H9 (cell line): Measurements from ENCODE around the gene BTD. TPM values are rescaled to one million over a fixed set of nuclear protein-coding genes. Genes with fewer than 3 reads are reported as not detected.

ENCODE experiments used
- DNase-seq: peaks from one replicate; pipeline ENCODE4 v3.0.0-alpha.2; 2017
- H2AFZ ChIP-seq: one replicate; pipeline ENCODE4 v1.6.1; 2013; ENCODE audit warnings: mild to moderate bottlenecking, low read length, control low read depth, moderate library complexity
- H2AK5ac ChIP-seq: 2 replicates; pipeline ENCODE4 v1.6.1; 2013; ENCODE audit warnings: low read length, control low read depth, mixed read lengths; ENCODE audit not compliant: insufficient read length
- H2BK120ac ChIP-seq: one replicate; pipeline ENCODE4 v1.6.1; 2013; ENCODE audit warnings: low read depth, mild to moderate bottlenecking, low read length, control low read depth, inconsistent platforms; ENCODE audit not compliant: poor library complexity, severe bottlenecking
- H2BK12ac ChIP-seq: 2 replicates; pipeline ENCODE4 v1.6.1; 2013; ENCODE audit warnings: low read length, control low read depth, mixed read lengths, low read depth; ENCODE audit not compliant: insufficient read length
- H2BK15ac ChIP-seq: 2 replicates; pipeline ENCODE4 v1.6.1; 2013; ENCODE audit warnings: low read depth, low read length, control low read depth
- H2BK20ac ChIP-seq: one replicate; pipeline ENCODE4 v1.6.1; 2013; ENCODE audit warnings: low read depth, mild to moderate bottlenecking, low read length, control low read depth, inconsistent platforms; ENCODE audit not compliant: poor library complexity, severe bottlenecking
- H2BK5ac ChIP-seq: 2 replicates; pipeline ENCODE4 v1.6.1; 2013; ENCODE audit warnings: low read length, control low read depth, mixed read lengths; ENCODE audit not compliant: insufficient read length
- H3K14ac ChIP-seq: 2 replicates; pipeline ENCODE4 v1.6.1; 2013; ENCODE audit warnings: low read length, control low read depth; ENCODE audit not compliant: insufficient read depth
- H3K18ac ChIP-seq: 2 replicates; pipeline ENCODE4 v1.6.1; 2013; ENCODE audit warnings: low read depth, mild to moderate bottlenecking, mixed read lengths, low read length, control low read depth; ENCODE audit not compliant: insufficient read length
- H3K23ac ChIP-seq: 2 replicates; pipeline ENCODE4 v1.6.1; 2013; ENCODE audit warnings: low read length, control low read depth, mixed read lengths, low read depth; ENCODE audit not compliant: insufficient read length
- H3K23me2 ChIP-seq: 2 replicates; pipeline ENCODE4 v1.6.1; 2013; ENCODE audit warnings: low read depth, mild to moderate bottlenecking, mixed read lengths, low read length, control low read depth; ENCODE audit not compliant: insufficient read length, poor library complexity, severe bottlenecking
- H3K27ac ChIP-seq: 2 replicates; pipeline ENCODE4 v1.5.1; 2013; ENCODE audit warnings: low read length, control low read depth, mixed read lengths, low read depth; ENCODE audit not compliant: insufficient read length
- H3K27me3 ChIP-seq: 2 replicates; pipeline ENCODE4 v1.6.1; 2013; ENCODE audit warnings: low read length, control low read depth, inconsistent platforms; ENCODE audit not compliant: insufficient read depth
- H3K4ac ChIP-seq: 2 replicates; pipeline ENCODE4 v1.6.1; 2013; ENCODE audit warnings: low read depth, mild to moderate bottlenecking, control low read depth, inconsistent platforms, low read length, moderate library complexity
- H3K4me1 ChIP-seq: 2 replicates; pipeline ENCODE4 v1.6.1; 2013; ENCODE audit warnings: low read length, control low read depth, inconsistent platforms; ENCODE audit not compliant: insufficient read depth
- H3K4me2 ChIP-seq: 2 replicates; pipeline ENCODE4 v1.6.1; 2013; ENCODE audit warnings: low read length, control low read depth, mixed read lengths; ENCODE audit not compliant: insufficient read length, insufficient read depth
- H3K56ac ChIP-seq: 2 replicates; pipeline ENCODE4 v1.6.1; 2013; ENCODE audit warnings: low read depth, mild to moderate bottlenecking, mixed read lengths, low read length, control low read depth; ENCODE audit not compliant: insufficient read length
- H3K79me1 ChIP-seq: 2 replicates; pipeline ENCODE4 v1.6.1; 2013; ENCODE audit warnings: low read depth, mild to moderate bottlenecking, moderate library complexity, low read length, control low read depth, inconsistent platforms; ENCODE audit not compliant: insufficient read depth, poor library complexity, severe bottlenecking
- H3K79me2 ChIP-seq: 2 replicates; pipeline ENCODE4 v1.6.1; 2013; ENCODE audit warnings: low read length, control low read depth, inconsistent platforms; ENCODE audit not compliant: insufficient read depth
- H3K9ac ChIP-seq: 2 replicates; pipeline ENCODE4 v1.6.1; 2013; ENCODE audit warnings: low read length, control low read depth, mixed read lengths; ENCODE audit not compliant: insufficient read length; ENCODE audit errors: extremely low read depth
- H3K9me3 ChIP-seq: one replicate; pipeline ENCODE4 v1.6.1; 2013; ENCODE audit warnings: low read depth, low read length, inconsistent platforms; ENCODE audit not compliant: control insufficient read depth
- H3T11ph ChIP-seq: one replicate; pipeline ENCODE4 v1.6.1; 2013; ENCODE audit warnings: mild to moderate bottlenecking, low read length, control low read depth, inconsistent platforms
- H4K20me1 ChIP-seq: one replicate; pipeline ENCODE4 v1.6.1; 2013; ENCODE audit not compliant: control insufficient read depth, insufficient read length, insufficient read depth
- H4K5ac ChIP-seq: 2 replicates; pipeline ENCODE4 v1.6.1; 2013; ENCODE audit warnings: low read depth, mild to moderate bottlenecking, mixed read lengths, low read length, control low read depth; ENCODE audit not compliant: insufficient read length
- H4K8ac ChIP-seq: replicated peaks from 2 replicates; pipeline ENCODE4 v1.6.1; 2013; ENCODE audit warnings: low read length, control low read depth, mixed read lengths, low read depth; ENCODE audit not compliant: insufficient read length
- H4K91ac ChIP-seq: 2 replicates; pipeline ENCODE4 v1.6.1; 2013; ENCODE audit warnings: low read depth, mild to moderate bottlenecking, moderate library complexity, mixed read lengths, low read length, control low read depth; ENCODE audit not compliant: insufficient read length
- H3K27ac Mint-ChIP-seq, 3 experiments: 2 replicates in 2 of 3; 3 replicates in 1 of 3; pipeline ENCODE4 v1.8.0; 2020 to 2021; ENCODE audit warnings: mixed read lengths in 3 of 3, mild to moderate bottlenecking in 1 of 3, moderate library complexity in 1 of 3
- H3K27me3 Mint-ChIP-seq: 2 replicates; pipeline ENCODE4 v1.8.0; 2021; ENCODE audit warnings: low read depth, mild to moderate bottlenecking, moderate library complexity, mixed read lengths
- H3K36me3 Mint-ChIP-seq, 3 experiments: 2 replicates in 2 of 3; 3 replicates in 1 of 3; pipeline ENCODE4 v1.8.0; 2020 to 2021; ENCODE audit warnings: low read depth in 3 of 3, mixed read lengths in 3 of 3; ENCODE audit not compliant: insufficient read depth in 1 of 3
- H3K4me1 Mint-ChIP-seq, 2 experiments: 2 replicates each; pipeline ENCODE4 v1.8.0; 2020; ENCODE audit warnings: mixed read lengths in 2 of 2
- H3K4me3 Mint-ChIP-seq, 2 experiments: 2 replicates in 1 of 2; 3 replicates in 1 of 2; pipeline ENCODE4 v1.8.0; 2020 to 2021; ENCODE audit warnings: mild to moderate bottlenecking in 2 of 2, mixed read lengths in 2 of 2, moderate library complexity in 1 of 2
- H3K9me3 Mint-ChIP-seq, 2 experiments: 2 replicates in 1 of 2; 3 replicates in 1 of 2; pipeline ENCODE4 v1.8.0; 2020; ENCODE audit warnings: mild to moderate bottlenecking in 2 of 2, mixed read lengths in 2 of 2, moderate library complexity in 1 of 2
- CTCF ChIP-seq: fragments of 200-600 bp; sonication (generic); conservative IDR thresholded peaks from 3 replicates; pipeline ENCODE4 v1.8.0; 2021; ENCODE audit warnings: antibody characterized with exemption, mild to moderate bottlenecking
- WGBS: extraction: QIAGEN DNeasy Blood & Tissue Kit; methylation state at CpG from one replicate; pipeline ENCODE4 v1.1.7; 2013; ENCODE audit warnings: missing lambda C conversion rate, low lambda C conversion rate, mixed read lengths; ENCODE audit not compliant: insufficient read length; ENCODE audit errors: extremely low coverage; 5-methylcytosine and 5-hydroxymethylcytosine counted together
- total RNA-seq: library from RNA; stranded (reverse); gene quantifications from 2 replicates; pipeline ENCODE4 v1.2.1, GENCODE V29; 2021

BTD gene
- total RNA-seq, 1 experiment from 2014 or later: 21.5 TPM

- Histone ChIP-seq H3K27me3 (no peaks in the 10 kb centered on the region), H3K27ac (no peak overlapping the region), H2BK120ac (no peak overlapping the region), H3K4ac (no peak overlapping the region), H2BK15ac (no peak overlapping the region), H3K4me1 (no peaks in the 10 kb centered on the region), H2AFZ (no peak overlapping the region), H3K9me3 (no peaks in the 10 kb centered on the region), H3K4me2 (no peak overlapping the region), H3K56ac (no peak overlapping the region), H2BK12ac (no peak overlapping the region), H3K23ac (no peak overlapping the region), H2BK20ac (no peak overlapping the region), H2BK5ac (no peak overlapping the region), H3K79me1 (no peaks in the 10 kb centered on the region), H3K79me2 (no peaks in the 10 kb centered on the region), H4K5ac (no peak overlapping the region), H4K8ac (no peak overlapping the region), H2AK5ac (no peak overlapping the region), H4K91ac (no peak overlapping the region), H3K14ac (no peak overlapping the region), H3K23me2 (no peaks in the 10 kb centered on the region), H3K18ac (no peak overlapping the region), H3K9ac (no peak overlapping the region), H3T11ph (no peak overlapping the region), H4K20me1 (no peaks in the 10 kb centered on the region)
- no CpG with 5 or more reads among the region's 7 CpGs for WGBS
- no peak overlapping the region for H3K4me3 Mint-ChIP-seq
- H3K27ac Mint-ChIP-seq: no peak overlapping the region
- no peak for TF ChIP-seq CTCF
- peaks cover 11 to 18% (median 13%) of the 10 kb centered on the region in 3 experiments for H3K36me3 Mint-ChIP-seq
- peaks cover 2% of the 10 kb centered on the region in 2 experiments; a peak in 2 of 4 replicates for H3K4me1 Mint-ChIP-seq
- H3K27me3 Mint-ChIP-seq: no peaks in the 10 kb centered on the region
- DNase-seq: no peak
- peaks cover 15 to 19% of the 10 kb centered on the region in 2 experiments for H3K9me3 Mint-ChIP-seq
Observed at GRCh38 chr3:15660055-15660935, 58.8 kb downstream of the BTD start.
